T47D (cell line): ENCODE measurements around the gene SELL.

Source experiments
- DNase-seq, 2 experiments: peaks; one replicate each; pipeline versions ENCODE4 v3.0.0 to v3.0.0-alpha.2; 2011 to 2012; ENCODE audit warnings: low read depth in 1 of 2, low spot score in 1 of 2
- JUND ChIP-seq: IDR thresholded peaks from 2 replicates; pipeline ENCODE4 v1.6.1; 2012; ENCODE audit warnings: low read depth
- in situ Hi-C: cut with HindIII; loops from 2 replicates; pipeline ENCODE4 v1.10.0; 2016; ENCODE audit warnings: low sequenced_read_pairs, low pct_unique_long_range_greater_than_20kb

Gene SELL

GRCh38 chr1:169711469-169712308 lies at the start of gene SELL:
SELL (minus strand) TSS chr1:169711620; CDS start chr1:169711498, 122 bp downstream.
- peak; percentile 45 to 88 for DNase-seq
- TF ChIP-seq JUND, result no peak
- in situ Hi-C loops, result no loop called here

GRCh38 chr1:169759038-169759437 lies 47.6 kb upstream of the SELL start:
- DNase-seq, result no peak
- in situ Hi-C loops, result no loop called here
- no peak for TF ChIP-seq JUND

GRCh38 chr1:169753549-169753948 lies 42.1 kb upstream of the SELL start:
- in situ Hi-C loops, result no loop called here
- no peak for DNase-seq
- TF ChIP-seq JUND, result no peak

- in situ Hi-C loops, result no loop called here
- no peak for DNase-seq
- TF ChIP-seq JUND, result no peak
Observed at GRCh38 chr1:169750041-169750440, 38.6 kb upstream of the SELL start.

GRCh38 chr1:169746550-169746949 lies 35.1 kb upstream of the SELL start:
- in situ Hi-C loops, result no loop called here
- no peak for DNase-seq
- TF ChIP-seq JUND, result no peak

- in situ Hi-C loops, result no loop called here
- TF ChIP-seq JUND, result no peak
- no peak for DNase-seq
Observed at GRCh38 chr1:169745015-169745861, 33.8 kb upstream of the SELL start.

- no peak for TF ChIP-seq JUND
- peak in 1 of 2 experiments; percentile 12 for DNase-seq
- in situ Hi-C loops, result no loop called here
Observed at GRCh38 chr1:169741666-169742394, 30.4 kb upstream of the SELL start.

GRCh38 chr1:169739980-169740379 lies 28.6 kb upstream of the SELL start:
- DNase-seq, result no peak
- in situ Hi-C loops, result no loop called here
- no peak for TF ChIP-seq JUND

- in situ Hi-C loops, result no loop called here
- no peak for TF ChIP-seq JUND
- DNase-seq, result no peak
Observed at GRCh38 chr1:169733924-169734323, 22.5 kb upstream of the SELL start, which contains the start of gene SELE. SELE (minus strand) TSS chr1:169734079; CDS start chr1:169733612, 467 bp downstream.

GRCh38 chr1:169731446-169731845 lies 20.0 kb upstream of the SELL start:
- TF ChIP-seq JUND, result no peak
- DNase-seq, result no peak
- in situ Hi-C loops, result no loop called here

- in situ Hi-C loops, result no loop called here
- no peak for DNase-seq
- no peak for TF ChIP-seq JUND
Observed at GRCh38 chr1:169729991-169730390, 18.6 kb upstream of the SELL start.

- TF ChIP-seq JUND, result no peak
- no peak for DNase-seq
- in situ Hi-C loops, result no loop called here
Observed at GRCh38 chr1:169727307-169727706, 15.9 kb upstream of the SELL start.
